NCI-H82 (cell line): Measurements from ENCODE around the gene EPN3.
A peak's percentile ranks its signal among the peaks of the same experiment; 100 is the strongest.

Experiments used
- DNase-seq: peaks from one replicate; lab custom pipeline; 2025; lab: John Stamatoyannopoulos, UW

Gene EPN3

GRCh38 chr17:50570032-50570431 is 37.5 kb downstream of the EPN3 start:
- peak; percentile 75 for DNase-seq

GRCh38 chr17:50570528-50570927 is 38.0 kb downstream of the EPN3 start:
- DNase-seq: peak; percentile 96

DNA sequence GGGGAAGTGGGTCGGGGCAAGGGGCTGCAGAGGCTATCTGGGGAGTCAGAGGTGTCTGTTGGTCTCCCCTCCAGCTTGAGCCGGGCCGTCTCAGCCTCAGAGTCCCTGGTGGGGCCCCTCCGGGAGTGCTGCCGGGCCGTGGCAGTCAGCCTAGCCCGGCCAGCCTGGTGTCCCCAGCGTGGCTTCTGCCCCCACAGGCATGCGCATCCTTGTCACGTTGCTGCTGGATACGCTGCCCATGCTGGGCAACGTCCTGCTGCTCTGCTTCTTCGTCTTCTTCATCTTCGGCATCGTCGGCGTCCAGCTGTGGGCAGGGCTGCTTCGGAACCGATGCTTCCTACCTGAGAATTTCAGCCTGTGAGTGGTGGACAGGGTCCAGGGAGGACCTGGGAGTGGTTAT is 39.1 kb downstream of the EPN3 start:
- DNase-seq: no peak

DNA sequence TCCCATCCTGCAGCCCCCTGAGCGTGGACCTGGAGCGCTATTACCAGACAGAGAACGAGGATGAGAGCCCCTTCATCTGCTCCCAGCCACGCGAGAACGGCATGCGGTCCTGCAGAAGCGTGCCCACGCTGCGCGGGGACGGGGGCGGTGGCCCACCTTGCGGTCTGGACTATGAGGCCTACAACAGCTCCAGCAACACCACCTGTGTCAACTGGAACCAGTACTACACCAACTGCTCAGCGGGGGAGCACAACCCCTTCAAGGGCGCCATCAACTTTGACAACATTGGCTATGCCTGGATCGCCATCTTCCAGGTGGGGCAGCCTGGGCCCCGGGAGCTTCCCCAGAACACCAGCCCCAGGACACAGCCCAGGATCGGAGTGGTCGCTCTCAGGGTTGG is 40.0 kb downstream of the EPN3 start:
- no peak for DNase-seq

DNA sequence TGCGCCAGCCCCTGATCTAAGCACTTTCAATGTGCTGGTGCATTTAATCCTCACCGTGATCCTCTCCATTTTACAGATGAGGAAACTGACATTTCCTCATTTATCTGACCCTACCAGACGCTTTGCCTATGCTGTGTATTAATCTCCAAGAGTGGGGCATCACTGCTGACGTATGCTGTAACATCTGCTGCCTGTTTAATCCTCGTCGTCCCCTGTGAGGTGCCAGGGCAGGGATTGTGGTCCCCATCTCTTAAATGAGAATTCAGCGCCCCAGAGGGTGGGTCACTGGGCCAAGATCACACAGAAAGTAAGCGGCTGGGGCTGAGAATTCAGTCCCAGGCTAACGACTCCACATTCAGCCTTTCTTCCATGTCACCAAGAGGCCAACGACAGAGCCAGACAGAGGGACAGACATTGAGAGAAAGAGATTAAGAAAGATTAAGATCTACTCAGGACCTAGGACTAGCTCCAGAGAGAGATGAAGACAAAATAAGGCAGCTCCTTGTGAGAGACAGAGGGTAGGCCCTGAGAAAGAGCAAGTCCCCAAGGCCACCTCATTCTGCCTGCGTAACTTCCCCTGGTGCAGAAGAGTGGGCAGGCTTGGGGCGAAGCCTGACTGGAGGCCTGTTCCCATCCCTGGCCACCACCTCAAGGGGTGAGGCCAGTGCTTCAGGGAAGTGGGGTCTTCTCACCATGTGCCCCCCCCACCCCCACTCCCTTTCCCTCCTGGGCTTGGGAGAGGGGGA is 41.5 kb downstream of the EPN3 start:
- DNase-seq: peak; percentile 97

GRCh38 chr17:50575581-50576210 is 43.2 kb downstream of the EPN3 start:
- peak; percentile 33 for DNase-seq

DNA sequence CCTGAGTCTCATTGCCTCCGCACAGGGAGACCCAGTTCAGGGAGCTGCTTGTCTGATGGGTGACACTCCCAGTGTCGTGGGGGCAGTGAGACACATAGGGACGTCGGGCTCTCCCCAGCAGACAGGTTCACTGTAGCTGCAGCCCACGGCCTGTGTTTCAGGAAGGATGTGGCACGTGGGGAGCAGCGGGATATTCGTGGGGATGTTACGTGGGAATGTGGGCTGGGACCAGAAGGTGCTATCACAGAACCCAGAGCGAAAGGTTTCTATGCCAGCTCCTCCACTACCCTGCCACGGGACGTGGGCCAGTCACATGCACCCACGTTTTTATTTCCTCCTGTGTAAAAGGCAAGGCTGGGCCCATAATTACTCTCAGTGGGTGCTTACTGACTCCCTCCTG is 44.3 kb downstream of the EPN3 start:
- DNase-seq: no peak

DNA sequence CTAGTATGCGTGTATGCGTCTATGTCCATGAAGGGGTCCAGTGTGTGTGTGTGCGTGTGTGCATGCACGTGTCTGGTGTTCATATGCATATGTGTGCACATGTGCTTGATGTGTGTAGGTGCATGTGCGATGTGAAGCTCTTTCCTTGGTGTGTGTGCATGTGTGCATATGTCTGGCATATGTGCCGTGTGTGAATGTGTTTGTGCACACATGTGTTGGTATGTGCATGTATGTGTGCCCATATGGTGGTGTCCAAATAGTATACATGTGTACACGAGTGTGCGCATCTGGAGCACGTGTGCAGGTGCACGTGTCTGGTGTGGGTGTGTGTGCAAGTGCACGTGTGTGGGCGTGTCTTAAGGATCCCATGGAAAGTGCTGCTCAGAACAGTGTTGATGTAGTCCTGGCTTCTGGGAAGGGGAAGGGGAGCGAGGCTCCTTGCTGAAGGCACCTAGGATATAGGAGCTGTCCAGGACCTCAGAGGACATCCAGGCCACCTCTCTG is 45.0 kb downstream of the EPN3 start:
- DNase-seq: no peak

DNA sequence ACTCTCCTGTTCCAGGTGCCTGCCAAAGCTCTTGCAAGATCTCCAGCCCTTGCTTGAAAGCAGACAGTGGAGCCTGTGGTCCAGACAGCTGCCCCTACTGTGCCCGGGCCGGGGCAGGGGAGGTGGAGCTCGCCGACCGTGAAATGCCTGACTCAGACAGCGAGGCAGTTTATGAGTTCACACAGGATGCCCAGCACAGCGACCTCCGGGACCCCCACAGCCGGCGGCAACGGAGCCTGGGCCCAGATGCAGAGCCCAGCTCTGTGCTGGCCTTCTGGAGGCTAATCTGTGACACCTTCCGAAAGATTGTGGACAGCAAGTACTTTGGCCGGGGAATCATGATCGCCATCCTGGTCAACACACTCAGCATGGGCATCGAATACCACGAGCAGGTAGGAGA is 45.6 kb downstream of the EPN3 start:
- no peak for DNase-seq

DNA sequence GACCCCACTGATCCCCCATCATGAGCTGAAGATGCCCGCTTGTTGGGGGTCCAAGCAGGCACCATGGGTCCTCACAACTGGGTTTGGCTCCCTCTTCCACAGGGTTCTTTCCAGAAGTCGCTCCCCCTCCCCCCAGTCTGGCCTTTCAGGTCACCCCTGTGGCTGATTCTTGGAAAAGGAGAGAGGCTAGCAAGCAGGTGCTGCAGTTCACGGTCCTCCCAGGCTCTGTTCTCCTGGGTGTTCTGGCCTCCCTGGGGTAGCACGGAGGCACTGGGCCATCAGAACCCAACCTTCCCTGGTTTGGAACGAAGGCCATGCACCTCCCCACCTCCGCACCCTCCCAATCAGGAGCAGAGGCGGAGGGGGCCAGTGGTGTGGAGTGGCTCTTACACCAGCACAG is 46.9 kb downstream of the EPN3 start:
- DNase-seq: no peak

DNA sequence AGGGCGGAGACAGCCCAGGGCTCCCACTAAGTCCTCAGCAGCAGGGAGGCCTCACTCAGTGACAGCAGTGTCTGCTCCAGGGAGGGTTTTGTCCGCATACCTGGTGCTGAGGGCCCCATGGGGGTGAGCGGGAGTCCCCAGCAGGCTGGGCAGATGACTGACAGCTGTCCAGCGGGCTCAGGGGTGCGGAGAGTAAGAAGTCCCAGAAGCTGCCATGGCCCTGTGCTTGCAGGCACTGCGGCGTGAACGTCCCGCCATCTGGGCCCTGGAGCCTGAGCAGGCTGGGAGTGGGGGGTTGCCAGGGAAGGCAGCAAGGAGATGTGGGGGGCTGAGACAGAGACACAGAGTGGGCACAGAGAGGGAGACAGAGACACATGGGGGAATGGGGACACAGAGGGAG is 48.1 kb downstream of the EPN3 start:
- peak; percentile 58 for DNase-seq

DNA sequence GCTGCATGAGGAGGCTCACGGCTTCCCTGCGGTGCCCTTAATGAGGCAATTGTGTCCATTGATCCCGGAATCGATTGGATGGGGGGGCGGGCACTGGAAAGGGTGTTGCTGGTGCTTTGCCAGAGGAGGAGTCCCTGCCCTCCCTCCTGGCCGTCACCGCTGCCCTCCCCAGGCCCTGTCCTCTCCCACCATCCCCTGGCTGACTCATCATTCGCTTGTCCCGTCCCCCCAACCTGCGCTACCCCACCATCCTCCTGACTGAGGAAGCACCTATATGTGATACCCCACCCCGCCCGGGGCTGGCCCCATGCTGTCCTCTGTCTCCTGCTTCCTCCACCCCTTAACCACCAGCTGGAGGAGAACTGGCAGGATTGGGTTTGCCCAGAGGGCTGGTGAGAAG is 48.8 kb downstream of the EPN3 start:
- no peak for DNase-seq

DNA sequence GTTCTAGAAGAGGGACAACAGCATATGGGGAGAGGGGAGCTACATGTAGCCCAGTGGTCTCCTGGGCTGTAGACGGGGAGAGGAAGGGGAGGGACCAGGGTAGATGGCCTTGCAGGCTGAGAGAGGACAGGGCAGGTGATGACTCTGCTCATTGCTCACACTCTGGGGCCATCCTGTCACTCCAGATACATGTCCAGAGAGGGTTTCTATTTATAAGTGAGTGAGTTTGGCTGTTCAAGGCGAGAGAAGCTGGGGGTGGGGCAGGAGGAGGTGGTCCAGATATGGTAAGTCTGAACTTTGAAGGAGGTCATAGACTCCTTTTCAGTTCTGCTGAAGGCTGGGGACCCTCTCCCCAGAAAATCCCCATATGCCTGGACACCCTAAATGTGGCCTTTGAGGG is 50.2 kb downstream of the EPN3 start:
- no peak for DNase-seq

GRCh38 chr17:50583641-50584040 is 51.1 kb downstream of the EPN3 start:
- DNase-seq: peak; percentile 58

DNA sequence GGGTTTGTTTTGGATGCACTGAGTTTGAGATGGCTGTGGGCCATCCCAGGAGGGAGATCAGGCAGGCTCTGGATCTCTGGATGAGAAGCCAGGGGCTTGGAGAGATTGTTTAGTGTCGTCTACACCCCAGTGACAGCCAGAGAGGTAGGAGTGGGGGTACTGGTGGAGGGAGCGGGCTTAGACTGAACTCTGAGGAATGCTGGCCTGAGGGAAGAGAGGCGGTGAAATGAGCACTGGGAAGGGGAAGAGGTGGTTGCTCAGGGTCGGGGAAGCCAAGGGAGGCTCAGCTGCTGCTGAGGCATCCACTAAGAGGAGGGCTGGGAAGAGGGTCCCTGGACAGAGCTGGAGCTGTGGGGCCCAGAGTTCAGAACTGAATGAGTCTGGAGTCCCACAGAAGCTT is 51.6 kb downstream of the EPN3 start:
- DNase-seq: no peak

DNA sequence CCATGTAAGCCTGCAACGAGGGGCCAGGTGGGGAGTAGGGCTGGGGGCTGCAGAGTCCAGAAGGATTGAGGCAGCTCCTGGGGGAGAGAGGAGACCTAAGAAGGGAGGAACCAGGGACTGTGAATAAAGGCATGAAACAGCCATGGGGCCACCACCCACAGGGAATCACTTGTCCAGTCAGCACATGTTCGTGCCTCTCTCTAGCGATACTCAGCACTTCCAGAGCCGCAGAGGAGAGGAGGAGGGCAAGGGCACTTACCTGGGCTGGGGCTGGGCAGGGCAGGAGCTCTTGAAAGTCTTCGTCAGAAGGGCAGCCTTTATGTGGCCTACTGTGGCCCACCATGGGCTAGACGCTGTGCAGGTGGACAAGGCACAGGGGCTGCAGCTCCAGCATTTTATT is 52.2 kb downstream of the EPN3 start:
- DNase-seq: no peak

- no peak for DNase-seq
Observed at GRCh38 chr17:50585346-50585745, 52.8 kb downstream of the EPN3 start.

GRCh38 chr17:50585891-50586290 is 53.4 kb downstream of the EPN3 start:
- DNase-seq: peak; percentile 70

- peak; percentile 97 for DNase-seq
Observed at GRCh38 chr17:50586421-50587247, 54.1 kb downstream of the EPN3 start.

DNA sequence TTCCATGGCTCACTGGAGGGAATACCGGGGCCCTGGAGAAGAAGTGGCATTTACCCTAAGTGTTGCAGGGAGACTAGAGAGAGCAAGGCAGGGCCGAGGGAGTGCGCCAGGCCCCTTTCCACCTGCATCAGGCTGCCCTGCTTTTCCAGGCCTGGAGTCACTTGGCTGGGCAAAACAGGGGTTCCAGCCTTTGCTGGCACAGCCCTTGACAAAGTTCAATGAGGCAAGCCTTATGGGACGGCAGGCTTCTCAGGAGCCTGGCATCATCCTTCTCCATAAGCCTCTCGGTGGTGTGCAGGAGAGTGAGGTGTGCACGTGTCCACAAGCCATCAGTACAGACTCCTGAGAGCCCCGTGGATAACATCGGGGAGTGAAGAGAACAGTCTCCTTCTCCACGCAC is 55.0 kb downstream of the EPN3 start:
- peak; percentile 36 for DNase-seq

GRCh38 chr17:50588391-50589049 is 56.0 kb downstream of the EPN3 start:
- DNase-seq: peak; percentile 75

- no peak for DNase-seq
Observed at GRCh38 chr17:50589095-50589705, 56.7 kb downstream of the EPN3 start.
